DND-41 (cell line): Measurements from ENCODE around the gene PGRMC1.
"Not testable (repeated sequence)": the region's sequence is repeated elsewhere in the genome, so short reads cannot be mapped to it uniquely, and the experiment has no call there.

Experiments
- ATAC-seq: fragments of 200-7000 bp; cut with Tn5 transposase; 3 replicates; pipeline ENCODE4 v1.9.1; 2021; ENCODE audit warnings: low read depth; ENCODE audit not compliant: insufficient read depth
- DNase-seq: peaks from one replicate; pipeline ENCODE4 v3.0.0-alpha.2; 2020
- H2AFZ ChIP-seq: 2 replicates; pipeline ENCODE4 v1.6.0; 2012; ENCODE audit warnings: low read depth, low read length
- H3K27ac ChIP-seq: 2 replicates; pipeline ENCODE4 v1.5.1; 2012; ENCODE audit warnings: low read length, inconsistent platforms
- H3K27me3 ChIP-seq: fragments of 200-600 bp; sonication (generic); 2 replicates; pipeline ENCODE4 v1.6.0; 2012; ENCODE audit warnings: low read length, mild to moderate bottlenecking, inconsistent platforms; ENCODE audit not compliant: insufficient read depth, poor library complexity
- H3K36me3 ChIP-seq: 2 replicates; pipeline ENCODE4 v1.5.1; 2012; ENCODE audit warnings: low read length, inconsistent platforms; ENCODE audit not compliant: insufficient read depth
- H3K4me1 ChIP-seq: 2 replicates; pipeline ENCODE4 v1.5.1; 2012; ENCODE audit warnings: mild to moderate bottlenecking, low read length; ENCODE audit not compliant: insufficient read depth
- H3K4me2 ChIP-seq: 2 replicates; pipeline ENCODE4 v1.6.0; 2012; ENCODE audit warnings: mild to moderate bottlenecking, moderate library complexity, low read length, inconsistent platforms; ENCODE audit not compliant: insufficient read depth
- H3K4me3 ChIP-seq, 2 experiments: fragments of 200-600 bp in 1 of 2; shearing (Covaris generic) in 1 of 2; 2 replicates each; pipeline ENCODE4 v1.5.1; 2012 to 2016; ENCODE audit warnings: inconsistent platforms in 2 of 2, low read length in 2 of 2, mild to moderate bottlenecking in 2 of 2, low read depth in 1 of 2, moderate library complexity in 1 of 2
- H3K79me2 ChIP-seq: 2 replicates; pipeline ENCODE4 v1.6.0; 2012; ENCODE audit warnings: low read length, inconsistent platforms; ENCODE audit not compliant: insufficient read depth
- H3K9ac ChIP-seq: 2 replicates; pipeline ENCODE4 v1.6.0; 2012; ENCODE audit warnings: low read depth, mild to moderate bottlenecking, inconsistent platforms, low read length, moderate library complexity
- H3K9me3 ChIP-seq: 2 replicates; pipeline ENCODE4 v1.5.1; 2012; ENCODE audit warnings: low read length, moderate library complexity, mild to moderate bottlenecking, inconsistent platforms; ENCODE audit not compliant: insufficient read depth, severe bottlenecking
- H4K20me1 ChIP-seq: 2 replicates; pipeline ENCODE4 v1.6.0; 2012; ENCODE audit warnings: low read length; ENCODE audit not compliant: insufficient read depth
- CTCF ChIP-seq: IDR thresholded peaks from 2 replicates; pipeline ENCODE4 v1.5.1; 2012; ENCODE audit warnings: borderline replicate concordance, low read length, moderate library complexity, mild to moderate bottlenecking; ENCODE audit not compliant: poor library complexity, severe bottlenecking; ENCODE audit errors: extremely low read depth
- EZH2 ChIP-seq: IDR thresholded peaks from 3 replicates; pipeline ENCODE4 v1.6.1; 2012; ENCODE audit warnings: borderline replicate concordance, low read depth, mild to moderate bottlenecking, moderate library complexity, low read length, inconsistent platforms; ENCODE audit not compliant: severe bottlenecking

PGRMC1 gene

GRCh38 chrX:119208401-119209057, 27.6 kb upstream of the PGRMC1 start:
- Histone ChIP-seq H3K27ac (no peak overlapping the region), H3K4me2 (no peak overlapping the region), H3K9ac (no peak overlapping the region), H3K4me1 (no peaks in the 10 kb centered on the region), H3K9me3 (no peaks in the 10 kb centered on the region), H4K20me1 (no peaks in the 10 kb centered on the region), H3K4me3 (no peak overlapping the region), H2AFZ (no peak overlapping the region), H3K79me2 (no peaks in the 10 kb centered on the region), H3K36me3 (no peaks in the 10 kb centered on the region), H3K27me3 (peaks cover 8% of the 10 kb centered on the region)
- DNase-seq (no peak), ATAC-seq (no peak)
- no peak for TF ChIP-seq CTCF
- no peak for TF ChIP-seq EZH2

GRCh38 chrX:119210931-119211648, 25.0 kb upstream of the PGRMC1 start:
- H3K36me3 ChIP-seq, H3K4me3 ChIP-seq, H3K27ac ChIP-seq, H3K9me3 ChIP-seq, H4K20me1 ChIP-seq, H3K4me1 ChIP-seq, H3K27me3 ChIP-seq, DNase-seq, ATAC-seq, H3K4me2 ChIP-seq, H2AFZ ChIP-seq, H3K9ac ChIP-seq, H3K79me2 ChIP-seq: not testable (repeated sequence)

DNA sequence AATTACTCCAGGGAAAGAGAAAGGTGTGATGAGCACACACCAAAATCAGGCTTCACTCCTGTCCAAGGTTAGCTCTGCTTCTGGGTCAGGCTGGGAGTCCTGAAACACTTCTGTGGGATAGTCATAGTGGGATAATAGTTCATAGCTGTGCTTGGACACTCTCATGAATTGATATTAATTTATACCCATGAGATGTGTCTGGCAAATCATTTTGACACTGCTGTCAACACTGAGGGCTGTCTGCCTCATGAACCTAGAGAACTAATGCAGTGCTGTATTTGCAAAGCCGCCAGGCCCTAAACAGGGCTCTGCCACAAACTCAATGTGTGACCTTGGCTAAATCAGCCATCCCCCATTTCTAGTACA, 24.5 kb upstream of the PGRMC1 start:
- Histone ChIP-seq H3K27me3 (no peaks in the 10 kb centered on the region), H3K4me1 (no peaks in the 10 kb centered on the region), H3K4me3 (no peak overlapping the region), H3K79me2 (no peaks in the 10 kb centered on the region), H4K20me1 (no peaks in the 10 kb centered on the region), H3K9me3 (no peaks in the 10 kb centered on the region), H2AFZ (no peak overlapping the region), H3K36me3 (no peaks in the 10 kb centered on the region), H3K27ac (no peak overlapping the region), H3K9ac (no peak overlapping the region), H3K4me2 (no peak overlapping the region)
- no peak for TF ChIP-seq CTCF
- TF ChIP-seq EZH2, result no peak
- no peak for DNase-seq
- no peak for ATAC-seq

- Histone ChIP-seq H3K9me3 (no peaks in the 10 kb centered on the region), H3K27me3 (no peaks in the 10 kb centered on the region), H2AFZ (no peak overlapping the region), H3K9ac (no peak overlapping the region), H3K27ac (no peak overlapping the region), H3K4me1 (no peaks in the 10 kb centered on the region), H3K79me2 (no peaks in the 10 kb centered on the region), H3K4me2 (no peak overlapping the region), H3K36me3 (no peaks in the 10 kb centered on the region), H3K4me3 (no peak overlapping the region), H4K20me1 (no peaks in the 10 kb centered on the region)
- no peak for ATAC-seq
- TF ChIP-seq EZH2, result no peak
- TF ChIP-seq CTCF, result peak; percentile 58
- no peak for DNase-seq
These were observed 17.9 kb upstream of the PGRMC1 start for GRCh38 chrX:119218198-119218597.
